ENCODE results near the gene MFAP3L.

DNA sequence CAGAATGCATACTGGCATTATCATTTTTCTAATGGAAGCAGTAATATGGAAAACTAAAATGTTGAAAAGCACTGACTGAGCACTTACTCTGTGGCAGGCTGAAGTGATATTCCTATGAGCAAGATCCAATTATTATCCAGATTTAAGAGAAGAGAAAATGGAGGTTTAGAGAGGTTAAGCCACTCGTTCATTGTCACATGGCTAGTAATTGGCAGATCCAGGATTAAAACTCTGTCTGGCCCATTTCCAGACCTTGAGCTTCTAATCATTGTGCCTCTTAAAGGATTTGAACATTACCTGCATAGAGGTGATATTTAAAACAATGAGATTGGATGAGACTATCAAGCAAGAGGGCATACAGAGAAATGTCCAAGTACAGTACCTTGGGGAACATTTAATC is 80.6 kb downstream of the MFAP3L start:
- TF ChIP-seq POLR2A (IDR thresholded peaks at IDR 0.05; ENCODE audit: low read length), result no peak
- no peak for TF ChIP-seq GATA1 (IDR thresholded peaks at IDR 0.05; ENCODE audit: low read depth, low read length)
